Stomach (tissue), 4 donors: Measurements from ENCODE around the gene KIF6.

ENCODE experiments used
- CTCF ChIP-seq, 7 experiments: fragments of 450-650 bp in 4 of 7; fragments of 200-600 bp in 3 of 7; sonication (generic) in 3 of 7; IDR thresholded peaks; one replicate each; pipeline ENCODE4 v1.5.1; 2016 to 2019; ENCODE audit warnings: antibody characterized with exemption in 7 of 7, control low read depth in 2 of 7, mild to moderate bottlenecking in 1 of 7
- POLR2A ChIP-seq, 4 donors: fragments of 450-650 bp; IDR thresholded peaks; one replicate each; pipeline ENCODE4 v1.6.1; 2016; ENCODE audit warnings: antibody characterized with exemption in 4 of 4, control low read depth in 2 of 4, mild to moderate bottlenecking in 1 of 4, moderate library complexity in 1 of 4

GRCh38 chr6:39369987-39370386 is 355.2 kb downstream of the KIF6 start:
- no peak for TF ChIP-seq POLR2A (IDR thresholded peaks at IDR 0.05)
- no peak for TF ChIP-seq CTCF (IDR thresholded peaks at IDR 0.05)
